Stimulated activated CD8-positive, alpha-beta memory T cell treated with anti-CD3 and anti-CD28 coated beads, Interleukin-15, amount 100 ng/mL, for 48 hours (primary cell): ENCODE results near the gene TRAPPC14.
"Not testable (repeated sequence)": the region's sequence is repeated elsewhere in the genome, so short reads cannot be mapped to it uniquely, and the experiment has no call there.

Experiments used
- DNase-seq, 2 donors: peaks; one replicate each; pipeline ENCODE4 v3.0.0-alpha.2; 2020; ENCODE audit warnings: low read depth in 2 of 2

The TRAPPC14 gene

DNA sequence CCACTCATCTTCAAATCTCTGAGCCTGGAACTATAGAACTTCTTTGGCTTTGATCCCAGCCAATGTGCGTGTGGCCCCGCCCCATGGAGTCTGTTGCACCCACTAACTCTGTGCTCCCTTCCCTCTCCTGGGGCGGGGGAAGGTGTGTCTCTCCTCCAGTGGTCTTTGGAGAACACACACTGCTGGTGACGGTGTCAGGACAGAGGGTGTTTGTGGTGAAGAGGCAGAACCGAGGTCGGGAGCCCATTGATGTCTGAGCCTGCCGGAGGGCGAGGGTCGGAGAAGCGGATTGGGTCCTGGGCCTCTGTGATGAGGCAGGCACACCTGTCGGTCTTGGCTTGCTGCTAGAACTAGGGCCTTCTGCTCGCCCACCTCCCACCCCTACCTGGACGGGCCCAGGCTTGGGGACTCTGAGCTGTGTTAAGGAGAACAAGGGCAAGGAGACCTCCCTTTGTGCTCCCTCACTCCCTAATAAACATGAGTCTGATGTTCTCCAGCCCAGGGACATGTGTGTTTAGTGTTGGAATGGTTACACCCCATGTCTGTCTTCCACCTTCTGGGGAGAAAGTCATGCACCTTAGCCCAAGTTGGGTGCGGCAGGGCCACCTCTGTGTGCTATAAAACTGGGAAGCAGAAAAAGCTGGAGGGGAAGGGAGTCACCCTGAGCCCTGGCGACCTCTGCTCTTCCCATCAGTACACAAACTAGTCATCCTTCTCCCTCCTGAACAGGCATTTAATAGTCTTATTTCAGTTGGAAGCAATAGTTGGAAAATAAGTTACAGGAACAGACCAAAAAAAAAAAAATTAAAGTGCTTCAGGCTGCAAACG, 4.6 kb downstream of the TRAPPC14 start:
- no peak for DNase-seq

DNA sequence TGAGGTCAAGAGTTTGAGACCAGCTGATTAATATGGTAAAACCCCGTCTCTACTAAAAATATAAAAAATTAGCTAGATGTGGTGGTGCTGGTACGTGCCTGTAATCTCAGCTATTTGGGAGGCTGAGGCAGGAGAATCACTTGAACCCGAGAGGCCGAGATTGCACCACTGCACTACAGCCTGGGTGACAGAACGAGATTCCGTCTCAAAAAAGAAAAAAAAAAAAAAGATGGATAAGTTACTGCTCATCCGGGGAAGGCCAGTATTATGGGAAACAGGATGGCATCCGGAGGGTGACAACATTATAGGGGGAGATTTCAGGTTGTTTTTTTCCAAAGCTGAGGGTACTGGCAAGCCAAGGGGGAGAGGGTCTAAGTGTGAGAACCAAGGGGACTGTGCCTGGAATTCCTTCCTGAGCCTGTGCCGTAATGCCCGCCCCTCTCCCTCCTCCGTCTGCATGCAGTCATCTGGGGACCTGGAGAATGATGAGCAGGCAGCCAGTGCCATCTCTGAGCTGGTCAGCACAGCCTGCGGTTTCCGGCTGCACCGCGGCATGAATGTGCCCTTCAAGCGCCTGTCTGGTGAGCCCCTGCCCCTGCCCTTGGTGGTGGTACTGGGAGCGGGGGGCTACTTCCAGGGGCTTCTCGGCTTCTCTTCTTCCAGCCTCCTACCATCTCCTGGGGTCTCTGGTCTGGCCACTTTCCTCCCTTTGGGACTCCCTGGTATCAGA, 5.4 kb downstream of the TRAPPC14 start:
- no peak for DNase-seq

DNA sequence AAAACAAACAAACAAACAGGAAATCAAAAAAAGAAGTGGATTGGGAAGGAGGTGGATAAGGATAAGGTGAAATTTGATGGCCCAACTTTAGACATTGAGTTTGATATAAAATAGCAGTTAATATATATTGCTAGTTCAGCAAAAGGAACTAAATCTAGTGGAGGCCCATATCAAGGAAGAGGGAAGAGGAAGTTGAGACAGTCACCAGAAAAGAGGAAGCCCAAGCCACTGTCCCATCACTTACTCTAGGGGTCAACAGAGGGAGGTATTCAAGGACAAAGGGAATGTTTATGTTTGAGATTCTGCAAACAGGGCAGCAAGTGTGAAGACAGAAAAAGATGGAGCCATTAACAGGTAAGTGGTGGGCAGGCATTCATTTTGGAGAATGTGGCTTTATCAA, 6.1 kb downstream of the TRAPPC14 start:
- no peak for DNase-seq

DNA sequence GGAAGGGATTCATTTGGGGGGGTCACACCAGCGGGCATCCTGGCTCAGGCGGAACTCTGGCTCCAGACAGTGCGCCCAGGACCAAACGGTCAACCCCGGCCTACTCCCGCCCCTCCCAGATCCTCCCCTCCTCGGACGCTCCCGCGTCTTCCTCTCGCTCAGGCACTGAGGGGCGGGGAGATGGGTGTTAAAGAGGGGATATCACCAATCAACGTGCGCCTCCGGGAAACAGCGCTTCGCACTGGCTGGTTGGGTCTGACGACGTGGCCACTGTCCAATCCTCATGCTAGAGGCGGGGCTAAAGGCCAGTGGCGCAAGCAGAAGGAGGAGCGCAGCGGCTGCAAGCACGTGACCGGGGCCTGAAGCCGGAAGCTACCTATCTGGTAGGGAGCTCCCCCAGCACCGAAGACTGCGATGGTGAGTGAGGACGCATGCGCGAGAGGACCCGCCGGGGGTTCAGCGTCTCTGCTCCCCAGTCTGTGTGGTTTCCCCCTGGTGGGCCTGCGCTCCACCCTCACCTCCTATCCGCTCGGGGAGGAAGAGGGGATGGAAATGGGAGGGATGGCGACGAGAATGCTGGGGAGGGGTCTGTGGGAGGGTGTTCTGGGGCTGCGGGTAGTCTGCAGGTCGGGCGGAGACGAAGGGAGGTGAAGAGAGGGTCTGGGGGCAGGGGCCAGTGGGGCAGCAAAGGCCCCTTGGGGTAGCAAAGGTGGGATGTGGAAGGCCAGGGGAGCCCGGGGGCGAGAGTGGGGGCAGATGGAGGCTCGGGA, 9.8 kb downstream of the TRAPPC14 start, which contains the start of gene LAMTOR4:
Gene LAMTOR4, plus strand, starts transcription at position 360 of the 770 bp plus-strand sequence. Its CDS starts 55 bp downstream, at position 415.
- DNase-seq: peak; percentile 98 to 99

DNA sequence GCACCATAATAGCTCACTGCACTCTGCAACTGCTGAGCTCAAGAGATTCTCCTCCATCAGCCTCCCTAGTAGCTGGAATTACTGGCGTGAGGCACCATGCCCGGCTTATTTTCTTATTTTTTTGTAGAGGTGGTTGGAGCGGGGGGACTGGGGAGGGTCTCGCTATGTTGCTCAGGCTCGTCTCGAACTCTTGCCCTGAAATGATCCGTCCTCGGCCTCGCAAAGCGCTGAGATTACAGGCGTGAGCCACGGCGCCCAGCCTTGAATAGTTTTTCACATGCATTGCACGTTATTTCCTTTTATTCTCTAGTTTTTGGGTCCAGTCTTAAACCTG, 10.3 kb downstream of the TRAPPC14 start:
- no peak for DNase-seq

DNA sequence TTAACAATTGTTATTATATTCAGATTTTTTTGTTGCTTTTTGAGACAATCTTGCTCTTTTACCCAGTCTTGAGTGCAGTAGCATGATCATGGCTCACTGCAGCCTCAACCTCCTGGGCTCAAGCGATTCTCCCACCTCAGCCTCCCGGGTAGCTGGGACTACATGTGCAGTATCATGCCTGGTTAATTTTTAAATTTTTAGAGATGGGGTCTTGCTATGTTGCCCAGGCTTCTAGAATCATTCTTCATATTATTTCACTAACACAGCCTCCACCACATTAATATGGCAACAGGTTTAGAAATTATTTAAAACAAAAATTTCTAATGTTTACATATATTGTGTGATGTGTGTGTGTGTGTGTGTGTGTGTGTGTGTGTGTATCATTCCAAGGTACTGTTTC, 11.2 kb downstream of the TRAPPC14 start:
- no peak for DNase-seq

DNA sequence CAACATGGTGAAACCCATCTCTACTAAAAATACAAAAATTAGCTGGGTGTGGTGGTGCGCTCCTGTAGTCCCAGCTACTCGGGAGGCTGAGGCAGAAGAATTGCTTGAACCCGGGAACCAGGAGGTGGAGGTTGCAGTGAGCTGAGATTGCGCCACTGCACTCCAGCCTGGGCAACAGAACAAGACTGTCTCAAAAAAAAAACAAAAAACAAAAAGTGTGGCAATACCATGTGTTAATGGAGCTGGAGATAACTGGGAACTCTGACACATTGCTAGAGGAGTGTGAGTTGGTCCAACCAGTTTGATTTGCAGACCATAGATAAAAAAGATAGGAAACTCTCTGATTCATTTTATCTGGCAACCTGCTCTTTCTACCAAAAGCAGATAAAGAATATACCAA, 12.2 kb downstream of the TRAPPC14 start:
- DNase-seq: not testable (repeated sequence)

DNA sequence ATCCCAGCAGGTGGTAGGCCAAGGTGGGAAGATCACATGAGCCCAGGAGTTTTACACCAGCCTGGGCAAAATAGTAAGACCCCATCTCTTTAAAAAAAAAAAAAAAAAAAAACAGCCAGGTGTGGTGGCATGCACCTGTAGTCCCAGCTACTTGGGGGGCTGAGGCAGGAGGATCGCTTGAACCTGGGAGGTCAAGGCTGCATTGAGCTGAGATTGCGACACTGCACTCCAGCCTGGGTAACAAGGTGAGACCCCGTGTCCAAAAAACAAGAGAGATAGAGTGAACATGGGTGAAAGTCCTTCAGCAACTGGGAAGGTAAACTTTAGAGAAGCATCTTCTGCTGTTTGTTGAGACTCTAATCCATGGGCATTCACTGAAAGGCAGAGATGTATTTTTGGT, 16.1 kb downstream of the TRAPPC14 start:
- no peak for DNase-seq

DNA sequence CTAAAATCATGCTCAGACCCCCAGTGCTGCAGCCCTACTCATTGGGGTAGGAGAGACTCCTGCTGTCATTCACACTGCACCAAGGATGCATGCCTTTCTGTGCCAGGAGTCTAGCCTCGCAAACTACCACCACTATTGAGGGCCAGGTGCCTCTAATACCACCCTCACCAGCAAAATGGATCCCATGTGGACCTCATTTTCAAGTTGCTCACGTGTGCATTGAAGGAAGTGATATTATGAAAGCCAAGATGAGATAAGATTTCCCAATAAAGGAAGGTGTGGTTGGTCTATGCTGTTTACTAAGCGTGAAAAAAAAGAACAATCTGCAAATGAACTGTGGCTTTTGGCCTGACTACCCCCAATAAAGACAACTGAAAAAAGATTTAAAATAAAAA, 17.0 kb downstream of the TRAPPC14 start:
- no peak for DNase-seq

DNA sequence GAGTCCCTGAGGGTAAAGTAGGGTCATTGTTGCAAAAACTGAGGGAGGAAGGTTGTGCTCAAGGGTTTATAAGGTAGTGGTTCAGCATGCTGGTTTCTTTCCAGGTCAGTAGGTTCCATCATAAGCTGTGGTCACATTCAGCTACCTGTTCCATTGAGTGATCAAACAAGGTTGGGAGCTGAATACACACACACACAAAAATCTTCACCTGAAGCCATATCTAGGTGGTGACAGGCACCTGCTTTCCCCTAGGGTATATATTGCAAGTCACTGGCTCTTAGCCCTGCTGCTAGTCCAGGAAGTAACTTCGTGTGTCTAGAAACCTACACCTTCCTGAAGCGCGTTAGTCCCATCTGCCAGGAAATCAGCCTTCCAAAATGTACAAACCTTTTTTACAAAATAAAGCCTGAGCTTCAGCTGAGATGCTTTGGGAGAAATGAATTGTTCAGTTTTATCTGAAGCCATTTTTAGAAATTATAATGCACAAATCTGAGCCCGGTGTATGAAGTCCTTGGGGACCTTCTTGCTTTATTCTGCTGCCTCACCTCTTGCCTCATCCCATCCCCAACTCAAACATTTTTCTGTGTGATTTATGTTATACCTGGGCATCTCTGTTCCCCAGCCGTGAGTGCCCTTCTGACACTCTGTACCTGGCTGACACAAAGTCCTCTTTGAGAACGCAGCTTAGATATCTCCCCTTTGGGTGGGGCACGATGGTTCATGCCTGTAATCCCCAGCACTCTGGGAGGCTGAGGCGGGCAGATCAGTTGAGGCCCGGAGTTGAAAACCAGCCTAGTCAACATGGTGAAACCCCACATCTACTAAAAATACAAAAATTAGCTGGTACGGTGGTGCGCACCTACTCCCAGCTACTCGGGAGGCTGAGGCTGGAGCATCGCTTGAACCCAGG, 20.4 kb downstream of the TRAPPC14 start:
- no peak for DNase-seq

DNA sequence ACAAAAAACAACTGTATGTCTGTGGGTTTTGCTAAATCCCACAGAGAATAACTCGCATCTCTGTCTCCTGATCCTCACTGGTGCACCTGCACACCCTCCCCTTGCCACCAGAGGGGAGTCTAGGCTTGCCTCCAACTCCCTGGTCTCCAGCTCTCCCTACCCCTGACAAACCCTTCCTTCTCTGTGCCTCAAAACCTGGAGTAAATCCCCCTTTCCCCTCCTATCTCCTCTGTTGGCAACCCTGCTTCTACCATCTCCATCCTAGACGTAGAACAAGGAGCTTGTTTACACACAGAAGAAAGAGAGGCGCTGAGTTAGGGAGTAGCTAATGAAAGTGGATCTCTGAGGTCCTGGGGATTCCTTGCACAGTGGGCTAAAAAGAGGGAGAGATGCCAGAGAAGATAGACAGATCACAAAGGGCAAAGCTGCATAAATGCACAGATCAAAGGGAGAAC, 25.8 kb downstream of the TRAPPC14 start:
- DNase-seq: peak in 1 of 2 donors; percentile 39

DNA sequence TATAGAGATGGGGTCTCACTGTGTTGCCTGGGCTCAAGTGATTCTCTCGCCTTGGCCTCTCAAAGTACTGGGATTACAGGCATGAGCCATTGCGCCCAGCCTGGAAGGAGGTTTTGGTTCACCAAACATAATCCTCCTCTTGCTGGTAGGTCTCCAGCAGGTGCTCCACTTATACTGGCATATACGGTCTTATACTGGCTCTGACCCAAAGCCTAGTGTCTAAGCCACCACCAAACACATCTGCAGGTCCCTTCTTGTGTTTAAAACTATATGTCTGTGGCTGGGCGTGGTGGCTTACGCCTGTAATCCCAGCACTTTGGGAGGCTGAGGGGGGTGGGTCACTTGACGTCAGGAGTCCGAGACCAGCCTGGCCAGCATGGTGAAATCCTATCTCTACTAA, 26.4 kb downstream of the TRAPPC14 start:
- DNase-seq: no peak

DNA sequence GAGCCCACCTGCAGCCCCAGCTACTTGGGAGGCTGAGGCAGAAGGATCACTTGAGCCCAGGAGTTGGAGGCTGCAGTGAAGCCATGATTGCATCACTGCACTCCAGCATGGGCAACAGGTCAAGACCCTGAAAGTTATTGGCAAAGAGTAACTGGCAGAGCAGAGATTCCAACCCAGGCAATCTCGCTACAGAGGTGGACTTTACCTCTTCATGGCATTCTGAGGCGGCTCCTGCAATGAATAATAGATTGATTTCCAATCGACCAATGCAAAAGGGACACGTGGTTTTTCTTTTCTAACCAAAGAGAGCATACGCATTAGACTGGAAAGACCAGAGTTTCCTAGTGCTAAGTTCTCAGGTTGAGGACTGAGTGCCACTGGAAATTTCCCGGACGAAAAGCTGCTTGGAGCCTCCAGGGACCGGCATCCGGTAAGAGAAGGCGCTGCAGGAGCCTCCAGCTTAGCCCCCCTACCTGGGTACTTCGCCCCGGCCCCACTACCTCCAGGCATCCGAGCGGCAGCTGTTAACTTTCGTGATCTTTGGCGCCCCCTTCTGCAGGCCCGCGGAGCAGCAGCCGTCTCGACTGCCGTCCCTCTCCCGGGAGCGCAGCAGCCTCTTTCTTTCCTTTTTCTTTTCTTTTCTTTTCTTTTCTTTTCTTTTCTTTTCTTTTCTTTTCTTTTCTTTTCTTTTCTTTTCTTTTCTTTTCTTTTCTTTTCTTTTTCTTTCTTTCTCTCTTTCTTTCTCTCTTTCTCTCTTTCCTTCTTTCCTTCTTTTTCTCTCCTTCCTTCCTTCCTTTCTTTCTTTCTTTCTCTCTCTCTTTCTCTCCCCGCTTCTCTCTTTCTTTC, 27.7 kb downstream of the TRAPPC14 start:
- peak; percentile 66 to 67 for DNase-seq

DNA sequence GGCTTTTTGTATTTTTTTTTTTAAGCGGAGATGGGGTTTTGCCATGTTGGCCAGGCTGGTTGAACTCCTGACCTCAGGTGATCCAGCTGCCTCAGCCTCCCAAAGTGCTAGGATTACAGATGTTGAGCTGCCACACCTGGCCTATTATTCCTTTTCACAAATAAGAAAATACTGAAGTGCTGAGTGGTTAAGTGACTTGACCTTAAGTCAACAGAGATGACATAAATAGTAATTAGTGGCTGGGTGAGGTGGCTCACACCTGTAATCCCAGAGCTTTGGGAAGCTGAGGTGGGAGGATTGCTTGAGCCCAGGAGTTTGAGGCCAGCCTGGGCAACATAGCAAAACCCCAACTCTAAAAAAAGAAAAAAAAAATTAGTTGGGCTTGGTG, 28.3 kb downstream of the TRAPPC14 start:
- DNase-seq: not testable (repeated sequence)

DNA sequence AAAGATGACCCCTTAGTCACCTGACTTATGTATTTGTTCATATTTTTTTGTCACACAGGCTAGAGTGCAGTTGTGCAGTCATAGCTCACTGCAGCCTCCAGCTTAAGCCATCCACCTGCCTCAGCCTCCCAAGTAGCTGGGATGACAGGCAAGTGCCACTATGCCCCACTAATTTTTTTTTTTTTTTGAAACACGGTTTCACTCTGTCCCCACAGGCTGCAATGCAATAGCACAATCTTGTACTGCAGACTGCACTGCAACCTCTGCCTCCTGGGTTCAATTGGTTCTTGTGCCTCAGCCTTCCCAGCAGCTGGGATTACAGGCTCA, 29.9 kb downstream of the TRAPPC14 start:
- DNase-seq: no peak

DNA sequence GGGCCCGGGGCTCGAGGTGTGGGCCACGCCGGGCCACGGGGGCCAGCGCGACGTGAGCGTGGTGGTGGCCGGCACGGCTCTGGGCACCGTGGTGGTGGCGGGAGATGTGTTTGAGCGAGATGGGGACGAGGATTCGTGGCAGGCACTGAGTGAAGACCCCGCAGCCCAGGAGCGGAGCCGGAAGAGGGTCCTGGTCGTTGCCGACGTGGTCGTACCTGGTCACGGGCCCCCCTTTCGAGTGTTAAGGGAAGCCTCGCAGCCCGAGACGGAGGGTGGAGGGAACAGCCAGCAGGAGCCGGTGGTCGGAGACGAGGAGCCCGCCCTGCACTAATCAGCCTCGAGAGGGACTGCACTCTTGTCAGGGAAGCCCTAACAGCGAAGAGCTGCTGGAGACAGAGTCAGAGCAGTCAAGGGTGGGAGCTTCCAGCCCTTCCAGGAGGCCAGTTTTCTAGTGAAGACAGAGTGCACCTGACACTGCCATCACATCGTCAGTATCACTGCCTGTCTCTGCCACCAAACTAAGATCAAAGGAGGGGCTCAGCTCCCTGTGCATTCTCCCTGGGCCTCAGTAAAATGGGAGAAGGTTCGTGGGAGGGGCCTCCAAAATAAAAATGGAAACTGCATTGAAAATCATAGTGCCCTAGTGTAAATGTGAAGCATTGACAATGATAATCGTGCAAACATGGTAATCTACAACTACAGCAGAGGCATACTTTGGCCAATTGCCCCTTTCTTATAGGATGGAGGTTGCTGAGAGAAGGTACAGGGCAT, 30.5 kb downstream of the TRAPPC14 start:
- DNase-seq: no peak

DNA sequence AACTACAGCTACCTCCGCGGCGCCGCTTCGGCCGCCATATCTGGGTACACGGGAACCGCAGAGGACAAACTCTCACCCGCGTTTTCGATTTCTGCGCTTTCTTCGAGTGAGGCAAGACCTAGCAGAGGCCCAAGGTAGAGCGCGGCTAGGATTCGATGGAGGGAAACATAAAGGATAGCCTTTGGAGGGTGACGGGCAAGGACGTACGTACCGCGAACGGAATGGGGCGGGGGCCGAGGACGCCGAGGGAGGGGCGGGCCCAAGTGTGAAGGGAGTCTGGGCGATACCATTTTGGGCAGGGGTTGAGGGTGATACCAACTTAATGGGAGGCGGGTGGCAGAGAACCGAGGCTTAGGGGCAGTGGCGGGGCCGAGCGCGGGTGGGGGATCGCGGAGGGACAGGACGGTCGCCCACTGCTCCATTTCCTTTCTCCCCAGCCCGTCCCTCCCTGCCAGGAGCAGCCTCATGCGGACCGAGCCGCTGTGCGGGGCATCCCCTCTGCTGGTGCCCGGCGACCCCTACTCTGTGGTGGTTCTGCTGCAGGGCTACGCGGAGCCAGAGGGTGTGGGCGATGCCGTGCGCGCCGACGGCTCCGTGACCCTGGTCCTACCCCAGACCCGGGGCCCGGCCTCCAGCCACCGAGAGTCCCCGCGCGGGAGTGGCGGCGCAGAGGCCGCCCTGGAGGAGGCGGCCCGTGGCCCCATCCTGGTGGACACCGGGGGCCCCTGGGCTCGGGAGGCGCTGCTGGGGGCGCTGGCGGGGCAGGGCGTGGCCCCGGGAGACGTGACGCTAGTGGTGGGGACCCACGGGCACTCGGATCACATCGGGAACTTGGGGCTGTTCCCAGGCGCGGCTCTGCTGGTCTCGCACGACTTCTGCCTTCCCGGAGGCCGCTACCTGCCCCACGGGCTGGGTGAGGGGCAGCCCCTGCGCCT, 31.3 kb downstream of the TRAPPC14 start, which contains the start of gene MBLAC1:
Gene MBLAC1, plus strand, starts transcription at position 37 of the 935 bp plus-strand sequence. Its CDS starts 429 bp downstream, at position 466.
- peak; percentile 79 to 81 for DNase-seq

DNA sequence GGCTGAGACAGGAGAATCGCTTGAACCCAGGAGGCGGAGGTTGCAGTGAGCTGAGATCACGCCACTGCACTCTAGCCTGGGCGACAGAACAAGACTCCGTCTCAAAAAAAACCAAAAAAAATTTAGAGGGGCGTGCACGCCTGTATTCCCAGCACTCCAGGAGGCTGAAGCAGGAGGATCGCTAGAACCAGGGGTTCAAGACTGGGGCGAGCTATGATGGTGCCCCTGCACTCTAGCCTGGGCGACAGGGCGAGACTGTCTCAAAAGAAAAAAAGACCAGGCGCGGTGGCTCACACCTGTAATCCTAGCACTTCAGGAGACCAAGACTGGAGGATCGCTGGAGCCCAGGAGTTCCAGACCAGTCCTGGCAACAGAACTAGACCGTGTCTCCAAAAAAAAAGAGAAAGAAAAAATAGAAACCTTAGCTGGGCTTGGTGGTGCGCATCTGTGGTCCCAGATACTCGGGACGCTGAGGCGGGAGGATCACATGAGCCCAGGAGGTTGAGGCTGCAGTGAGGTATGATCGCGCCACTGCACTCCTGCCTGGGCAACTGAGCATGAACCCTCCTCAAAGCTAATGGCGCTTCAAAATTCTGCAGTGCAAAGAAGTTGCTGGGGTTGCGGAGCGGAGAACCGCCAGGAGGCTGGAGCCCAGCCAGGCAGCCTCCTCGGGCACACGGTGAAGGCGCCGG, 32.1 kb downstream of the TRAPPC14 start:
- DNase-seq: no peak
